ENCODE results near the gene NOBOX. TPM values are rescaled to one million over a fixed set of nuclear protein-coding genes. Genes with fewer than 3 reads are reported as not detected.
"Not testable (repeated sequence)": the region's sequence is repeated elsewhere in the genome, so short reads cannot be mapped to it uniquely, and the experiment has no call there.

The NOBOX gene
- not detected for total RNA-seq
- long read RNA-seq: 0 reads

GRCh38 chr7:144403649-144404061 is at the start of gene NOBOX:
Gene NOBOX (minus strand): TSS chr7:144403693.
- intact Hi-C loops (cut with DNase I): no loop called here
- ATAC-seq (ENCODE audit: poor library complexity) (no peak), DNase-seq (no peak)

- intact Hi-C loops (cut with DNase I): no loop called here
- ATAC-seq (ENCODE audit: poor library complexity) (no peak), DNase-seq (no peak)
Measured at GRCh38 chr7:144452064-144452463, 48.6 kb upstream of the NOBOX start.

- DNase-seq (no peak), ATAC-seq (ENCODE audit: poor library complexity) (no peak)
- intact Hi-C loops (cut with DNase I): no loop called here
Measured at GRCh38 chr7:144445590-144445989, 42.1 kb upstream of the NOBOX start.

- DNase-seq (no peak), ATAC-seq (ENCODE audit: poor library complexity) (no peak)
- intact Hi-C loops (cut with DNase I): no loop called here
Measured at GRCh38 chr7:144439717-144440205, 36.3 kb upstream of the NOBOX start.

- intact Hi-C loops (cut with DNase I): no loop called here
- no peak for ATAC-seq (ENCODE audit: poor library complexity)
- no peak for DNase-seq
Measured at GRCh38 chr7:144438759-144439158, 35.3 kb upstream of the NOBOX start.

- intact Hi-C loops (cut with DNase I): no loop called here
- ATAC-seq (ENCODE audit: poor library complexity): peak; percentile 60
- DNase-seq: no peak
Measured at GRCh38 chr7:144437370-144438191, 34.1 kb upstream of the NOBOX start.

- ATAC-seq (ENCODE audit: poor library complexity): no peak
- intact Hi-C loops (cut with DNase I): no loop called here
- DNase-seq: no peak
Measured at GRCh38 chr7:144436500-144436899, 33.0 kb upstream of the NOBOX start.

- ATAC-seq (ENCODE audit: poor library complexity) (no peak), DNase-seq (no peak)
- intact Hi-C loops (cut with DNase I): no loop called here
Measured at GRCh38 chr7:144428431-144428830, 24.9 kb upstream of the NOBOX start.

GRCh38 chr7:144427539-144427938 is 24.0 kb upstream of the NOBOX start:
- intact Hi-C loops (cut with DNase I); DNase-seq; ATAC-seq (ENCODE audit: poor library complexity): not testable (repeated sequence)

- DNase-seq; ATAC-seq (ENCODE audit: poor library complexity); intact Hi-C loops (cut with DNase I): not testable (repeated sequence)
Measured at GRCh38 chr7:144418931-144419330, 15.4 kb upstream of the NOBOX start.

- ATAC-seq (ENCODE audit: poor library complexity): no peak
- DNase-seq: no peak
- intact Hi-C loops (cut with DNase I): no loop called here
Measured at GRCh38 chr7:144416341-144416740, 12.8 kb upstream of the NOBOX start.

GRCh38 chr7:144415858-144416257 is 12.4 kb upstream of the NOBOX start:
- ATAC-seq (ENCODE audit: poor library complexity) (no peak), DNase-seq (no peak)
- intact Hi-C loops (cut with DNase I): no loop called here

- intact Hi-C loops (cut with DNase I): no loop called here
- no peak for DNase-seq
- no peak for ATAC-seq (ENCODE audit: poor library complexity)
Measured at GRCh38 chr7:144414815-144415214, 11.3 kb upstream of the NOBOX start.

- ATAC-seq (ENCODE audit: poor library complexity): no peak
- intact Hi-C loops (cut with DNase I): no loop called here
- DNase-seq: no peak
Measured at GRCh38 chr7:144410441-144410840, 6.9 kb upstream of the NOBOX start.

GRCh38 chr7:144408121-144408520 is 4.6 kb upstream of the NOBOX start:
- no peak for ATAC-seq (ENCODE audit: poor library complexity)
- intact Hi-C loops (cut with DNase I): no loop called here
- DNase-seq: no peak

GRCh38 chr7:144407266-144407931 is 3.9 kb upstream of the NOBOX start:
- intact Hi-C loops (cut with DNase I): no loop called here
- DNase-seq (no peak), ATAC-seq (ENCODE audit: poor library complexity) (no peak)

- ATAC-seq (ENCODE audit: poor library complexity) (no peak), DNase-seq (no peak)
- intact Hi-C loops (cut with DNase I): no loop called here
Measured at GRCh38 chr7:144404946-144405345, 1.5 kb upstream of the NOBOX start.

GRCh38 chr7:144403102-144403501 is 391 bp downstream of the NOBOX start:
- intact Hi-C loops (cut with DNase I): no loop called here
- no peak for ATAC-seq (ENCODE audit: poor library complexity)

GRCh38 chr7:144401490-144401889 is 2.0 kb downstream of the NOBOX start:
- ATAC-seq (ENCODE audit: poor library complexity): no peak
- intact Hi-C loops (cut with DNase I): no loop called here
- DNase-seq: no peak

More at GRCh38 chr7:144403102-144403501, 391 bp downstream of the NOBOX start:
- no peak for DNase-seq

- intact Hi-C loops (cut with DNase I): no loop called here
- DNase-seq: no peak
- no peak for ATAC-seq (ENCODE audit: poor library complexity)
Measured at GRCh38 chr7:144399946-144400345, 3.5 kb downstream of the NOBOX start.

Data from Right ventricle myocardium superior (tissue), 1 donor.